Heart left ventricle (tissue), 13 donors: ENCODE measurements around the gene ADCY3.

Source experiments
- POLR2A ChIP-seq, 2 donors: fragments of 450-650 bp; IDR thresholded peaks; one replicate each; pipeline ENCODE4 v1.6.1; 2017; ENCODE audit warnings: antibody characterized with exemption in 2 of 2, mild to moderate bottlenecking in 2 of 2, moderate library complexity in 2 of 2
- TF ChIP-seq, protein P1 (sequence below), 12 donors: fragments of 200-600 bp; sonication (generic) in 4 of 12; IDR thresholded peaks; one replicate each; pipeline versions ENCODE4 v1.5.0 to v1.8.0; 2018 to 2022; ENCODE audit warnings: antibody characterized with exemption in 12 of 12, mild to moderate bottlenecking in 5 of 12
- donor health status: ischemic (EF 13 %, LVEDD 7.1; RV severe dilation, severe dysfunction).
- donor health status: DM: no; HTN: yes; CAD: no.
- donor health status: DM: no; HTN: no; CAD: no.
- donor health status: ischemic (EF 25% LVEDD 6.9; RV normal size, moderate dysfunction).
- donor health status: ischemic (EF 25% LVEDD 5.7; RV mildly dilated, moderate dysfunction).
- donor health status: ischemic (EF 35%, LVEDD 5.7; RV mildly dilated, moderate dysfunction).
- donor health status: nonischemic (EF 11% LVEDD 7.7; RV severe dilation, severe dysfunction).
- donor health status: DM: yes; HTN: yes; CAD: no.
- donor health status: PGD.
- donor health status: ischemic (EF 29% LVEDD 5.4; RV normal size, mild dysfunction).
- donor health status: nonischemic (EF 23%, LVEDD 6.1; RV moderate dilation, normal function).

DNA sequence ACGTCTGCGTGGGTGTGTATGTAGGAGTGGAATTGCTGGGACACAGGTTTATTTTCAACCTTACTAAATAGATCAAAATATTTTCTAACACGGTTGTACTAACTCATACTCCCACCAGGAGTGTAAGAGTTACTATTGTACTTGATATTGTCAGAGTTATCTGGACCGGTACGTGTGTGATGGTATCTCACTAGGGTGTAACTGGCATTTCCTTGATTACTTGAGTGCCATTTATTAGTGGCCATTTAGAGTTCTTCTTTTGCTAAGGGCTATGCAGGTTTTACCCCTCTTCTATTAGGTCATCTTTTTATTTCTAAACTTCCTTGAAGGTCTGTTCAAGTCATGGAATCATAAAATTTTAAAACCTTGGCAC, 93.3 kb downstream of the ADCY3 start:
- TF ChIP-seq, protein P1, sequence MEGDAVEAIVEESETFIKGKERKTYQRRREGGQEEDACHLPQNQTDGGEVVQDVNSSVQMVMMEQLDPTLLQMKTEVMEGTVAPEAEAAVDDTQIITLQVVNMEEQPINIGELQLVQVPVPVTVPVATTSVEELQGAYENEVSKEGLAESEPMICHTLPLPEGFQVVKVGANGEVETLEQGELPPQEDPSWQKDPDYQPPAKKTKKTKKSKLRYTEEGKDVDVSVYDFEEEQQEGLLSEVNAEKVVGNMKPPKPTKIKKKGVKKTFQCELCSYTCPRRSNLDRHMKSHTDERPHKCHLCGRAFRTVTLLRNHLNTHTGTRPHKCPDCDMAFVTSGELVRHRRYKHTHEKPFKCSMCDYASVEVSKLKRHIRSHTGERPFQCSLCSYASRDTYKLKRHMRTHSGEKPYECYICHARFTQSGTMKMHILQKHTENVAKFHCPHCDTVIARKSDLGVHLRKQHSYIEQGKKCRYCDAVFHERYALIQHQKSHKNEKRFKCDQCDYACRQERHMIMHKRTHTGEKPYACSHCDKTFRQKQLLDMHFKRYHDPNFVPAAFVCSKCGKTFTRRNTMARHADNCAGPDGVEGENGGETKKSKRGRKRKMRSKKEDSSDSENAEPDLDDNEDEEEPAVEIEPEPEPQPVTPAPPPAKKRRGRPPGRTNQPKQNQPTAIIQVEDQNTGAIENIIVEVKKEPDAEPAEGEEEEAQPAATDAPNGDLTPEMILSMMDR (IDR thresholded peaks at IDR 0.05): no peak
- TF ChIP-seq POLR2A (IDR thresholded peaks at IDR 0.05): no peak
